HG03039 (cell line): ENCODE results near the gene TINCR.
"Not testable (repeated sequence)": the region's sequence is repeated elsewhere in the genome, so short reads cannot be mapped to it uniquely, and the experiment has no call there.

ENCODE experiments used
- ATAC-seq: cut with Tn5 transposase; IDR thresholded peaks from one replicate; pipeline ENCODE4 v1.9.1; 2021; ENCODE audit warnings: mild to moderate bottlenecking, moderate library complexity; ENCODE audit not compliant: unreplicated experiment

The TINCR gene

DNA sequence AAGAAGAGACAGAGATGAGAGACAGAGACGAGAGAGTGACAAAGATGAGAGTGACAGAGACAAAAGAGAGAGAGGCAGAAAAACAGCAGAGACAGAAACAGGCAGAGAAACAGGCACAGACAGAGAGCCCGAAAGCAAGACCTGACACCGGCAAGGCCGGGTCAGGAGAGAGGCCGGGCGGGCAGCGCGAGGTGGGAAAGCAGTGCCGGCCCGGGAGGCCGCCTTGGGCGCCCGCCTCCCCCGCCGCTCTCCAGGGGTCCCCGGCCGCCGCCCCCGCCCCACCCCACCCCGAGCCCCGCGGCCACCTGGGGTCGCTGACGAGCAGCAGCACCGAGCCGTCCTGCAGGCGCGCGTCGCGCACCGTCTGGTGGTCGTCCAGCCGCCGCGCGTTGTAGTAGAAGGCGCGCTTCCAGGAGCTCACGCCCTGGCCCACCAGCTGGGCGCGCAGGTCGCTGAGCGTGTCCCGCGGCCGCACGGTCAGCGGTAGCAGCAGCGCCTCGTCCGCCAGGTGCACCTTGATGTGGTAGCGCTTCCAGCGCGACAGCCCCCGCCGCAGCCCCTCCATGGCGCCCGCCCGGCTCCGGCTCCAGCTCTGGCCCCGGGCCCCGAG lies at the start of gene TINCR:
TSS of gene TINCR (minus strand) at position 594 of the 610 bp plus-strand sequence.
- no peak for ATAC-seq

- no peak for ATAC-seq
Observed at GRCh38 chr19:5617080-5617479, 49.3 kb upstream of the TINCR start.

DNA sequence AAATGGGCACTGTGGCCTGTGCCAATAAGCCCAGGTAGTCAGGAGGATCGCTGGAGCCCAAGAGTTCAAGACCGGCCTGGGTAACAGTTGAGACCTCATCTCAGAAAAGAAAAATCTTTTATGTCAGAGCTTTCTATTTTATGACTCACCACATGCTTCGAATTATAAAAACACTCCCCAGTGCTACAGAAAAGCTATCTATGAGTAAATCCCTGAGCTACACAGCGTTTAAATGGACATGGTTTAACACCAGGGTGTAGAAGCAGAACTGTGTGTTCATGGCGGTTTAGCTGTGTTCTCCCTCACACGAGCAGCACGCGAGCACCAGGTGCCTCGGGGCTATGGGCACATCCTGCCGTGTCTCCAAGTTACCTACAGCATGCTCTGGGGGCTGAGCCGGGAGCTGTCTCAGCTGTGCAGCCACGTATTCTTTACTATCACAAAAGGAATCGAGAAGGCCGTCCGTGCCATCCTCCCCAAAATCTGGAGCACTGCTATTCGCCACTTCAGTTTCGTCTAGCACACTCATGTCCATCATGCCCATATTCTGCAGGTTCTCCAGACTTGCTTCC lies 48.1 kb upstream of the TINCR start:
- ATAC-seq, result no peak

DNA sequence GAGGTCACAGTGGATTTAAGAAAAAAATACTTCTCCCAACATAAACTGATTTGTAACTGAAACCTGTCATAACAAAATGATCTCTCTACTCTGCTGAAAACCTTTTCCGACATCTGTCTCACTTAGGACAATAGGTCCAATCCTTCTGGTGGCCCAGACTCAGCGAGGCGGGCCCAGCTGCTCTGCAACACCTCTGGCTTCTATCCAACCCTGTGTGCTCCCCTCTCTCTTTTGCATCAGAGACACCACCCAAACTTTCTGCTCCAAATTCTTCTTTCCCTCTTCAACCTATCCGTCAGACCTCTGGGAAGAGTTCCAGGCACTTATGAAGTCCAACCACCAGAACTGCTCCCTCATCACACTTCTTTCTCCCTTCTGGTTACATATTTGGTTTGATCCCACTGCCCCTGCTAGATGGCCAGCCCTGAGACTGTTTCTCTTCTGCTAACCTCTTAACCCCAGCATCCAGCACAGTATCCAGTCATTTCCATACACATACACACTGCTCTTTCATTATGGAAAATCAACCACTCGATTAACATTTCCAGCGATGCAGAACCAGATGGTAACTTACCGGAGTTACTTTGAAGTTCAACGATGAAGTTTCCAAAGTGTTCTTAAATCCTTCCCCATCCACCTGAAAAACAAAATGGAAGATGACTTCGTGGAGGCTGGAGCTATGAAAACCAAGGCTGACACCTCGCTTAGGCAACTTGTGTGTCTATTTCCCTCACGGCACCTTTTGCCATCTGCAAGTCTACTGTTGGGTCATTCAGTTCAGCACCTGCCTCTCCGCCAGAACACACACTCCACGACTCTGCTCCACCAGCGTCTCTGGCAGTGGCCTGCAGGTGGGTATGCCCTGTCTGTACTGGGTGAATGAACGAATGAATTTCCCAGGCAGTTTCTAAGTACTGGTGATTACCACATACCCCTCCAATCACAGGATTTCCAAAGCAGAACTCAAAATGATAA lies 45.4 kb upstream of the TINCR start:
- ATAC-seq, result no peak

GRCh38 chr19:5609881-5610448 lies 42.2 kb upstream of the TINCR start:
- no peak for ATAC-seq

GRCh38 chr19:5608766-5609165 lies 41.0 kb upstream of the TINCR start:
- ATAC-seq, result not testable (repeated sequence)

- no peak for ATAC-seq
Observed at GRCh38 chr19:5608291-5608690, 40.5 kb upstream of the TINCR start.

DNA sequence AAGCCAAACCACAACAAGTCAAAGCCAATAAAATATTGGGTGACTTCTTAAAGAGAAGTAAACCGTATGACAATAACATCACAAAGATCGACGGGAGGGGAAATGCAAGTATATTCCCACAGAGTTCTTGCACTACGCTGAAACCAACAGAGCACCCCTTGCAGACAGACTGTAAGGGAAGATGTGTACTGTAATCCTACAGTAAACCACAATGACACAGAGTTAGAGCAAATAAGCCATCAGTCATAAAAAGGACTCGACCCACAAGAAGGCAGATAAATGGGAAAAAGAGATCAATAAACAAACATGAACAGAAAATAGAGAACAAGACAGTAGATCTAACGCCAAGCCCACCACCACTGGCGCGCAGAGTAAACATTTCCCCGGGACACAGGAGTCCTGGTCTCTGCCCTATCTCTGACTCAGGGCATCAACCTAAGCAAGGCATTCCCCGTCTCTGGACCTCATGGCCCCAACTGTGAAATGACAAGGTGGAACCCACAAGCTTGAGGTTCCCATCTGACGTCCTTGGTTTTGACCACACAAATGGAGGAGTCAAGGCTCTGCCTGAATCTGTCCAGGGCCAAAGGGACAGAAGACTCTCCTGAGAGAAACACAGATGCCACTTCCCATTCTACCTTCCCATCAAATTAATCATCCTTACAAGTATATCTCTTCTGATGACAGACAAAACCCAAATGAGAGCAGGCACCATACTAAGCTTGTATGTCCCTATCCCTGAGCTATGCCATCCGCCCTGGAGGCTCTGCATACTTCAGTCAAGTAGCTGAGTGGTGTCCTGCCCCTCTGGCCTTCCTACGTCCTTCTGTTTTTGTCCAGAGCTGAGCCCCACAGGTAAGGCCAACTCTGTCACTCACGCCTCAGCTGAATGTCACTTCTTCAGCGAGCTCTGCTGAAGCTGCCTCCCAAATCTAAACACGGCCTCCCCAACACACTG lies 39.8 kb upstream of the TINCR start:
- no peak for ATAC-seq

GRCh38 chr19:5605362-5605761 lies 37.6 kb upstream of the TINCR start:
- no peak for ATAC-seq

DNA sequence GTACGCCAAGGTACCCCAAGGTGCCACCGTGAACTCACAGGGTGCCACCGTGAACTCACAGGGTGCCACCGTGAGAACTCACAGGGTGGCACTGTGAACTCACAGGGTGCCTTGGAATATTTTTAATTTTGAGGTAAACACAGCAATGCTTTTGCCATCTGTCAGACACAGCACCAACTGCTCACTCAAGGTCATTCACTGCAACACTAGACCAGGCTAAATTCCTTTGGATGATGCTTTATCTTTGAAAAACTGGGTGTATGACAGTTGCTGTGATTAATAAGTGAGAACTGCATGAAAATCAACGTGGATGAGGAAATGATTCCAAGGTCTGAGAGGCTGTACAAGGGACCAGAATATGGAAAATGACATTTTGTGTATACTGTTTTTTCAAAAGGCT lies 35.9 kb upstream of the TINCR start:
- ATAC-seq, result no peak

DNA sequence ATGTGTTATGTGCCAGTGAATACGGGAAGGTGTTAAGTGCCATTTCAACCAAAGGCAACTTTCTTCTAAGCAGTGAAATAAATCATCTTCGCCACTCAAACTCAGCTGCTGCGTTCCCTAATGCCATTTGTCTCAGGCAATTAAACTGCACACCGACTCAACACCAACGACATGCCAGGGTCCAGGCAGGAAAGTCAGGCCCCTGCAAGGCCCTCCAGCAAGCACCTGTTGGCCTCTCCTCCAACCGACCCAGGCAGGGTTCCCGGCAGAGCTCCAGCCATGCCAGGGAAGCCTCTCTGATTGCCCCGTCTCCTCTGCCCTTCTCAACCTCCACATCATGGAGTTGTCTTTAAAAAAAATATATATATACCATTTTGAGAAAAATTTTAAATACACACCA lies 33.0 kb upstream of the TINCR start:
- ATAC-seq, result no peak

GRCh38 chr19:5595745-5596144 lies 28.0 kb upstream of the TINCR start:
- ATAC-seq, result no peak

- no peak for ATAC-seq
Observed at GRCh38 chr19:5595129-5595528, 27.4 kb upstream of the TINCR start.

DNA sequence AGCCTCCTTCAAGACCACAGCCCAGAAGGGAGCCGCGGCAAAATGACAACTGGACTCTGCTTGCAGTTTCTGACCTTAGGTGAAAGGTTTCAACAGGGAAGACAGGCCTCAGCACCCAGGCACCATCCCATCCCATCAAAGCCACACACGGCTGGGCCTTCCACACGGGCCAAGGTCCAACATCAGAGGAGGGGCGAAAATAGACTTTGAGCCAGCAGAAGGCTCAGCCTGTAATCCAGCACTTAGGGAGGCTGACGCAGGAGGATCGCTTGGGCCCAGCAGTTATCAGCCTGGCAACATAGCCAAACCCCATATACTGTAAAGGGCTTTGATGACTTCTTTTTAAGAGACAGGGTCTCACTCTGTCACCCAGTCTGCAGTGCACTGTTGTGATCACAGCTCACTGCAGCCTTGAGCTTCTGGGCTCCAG lies 26.8 kb upstream of the TINCR start:
- ATAC-seq, result no peak

DNA sequence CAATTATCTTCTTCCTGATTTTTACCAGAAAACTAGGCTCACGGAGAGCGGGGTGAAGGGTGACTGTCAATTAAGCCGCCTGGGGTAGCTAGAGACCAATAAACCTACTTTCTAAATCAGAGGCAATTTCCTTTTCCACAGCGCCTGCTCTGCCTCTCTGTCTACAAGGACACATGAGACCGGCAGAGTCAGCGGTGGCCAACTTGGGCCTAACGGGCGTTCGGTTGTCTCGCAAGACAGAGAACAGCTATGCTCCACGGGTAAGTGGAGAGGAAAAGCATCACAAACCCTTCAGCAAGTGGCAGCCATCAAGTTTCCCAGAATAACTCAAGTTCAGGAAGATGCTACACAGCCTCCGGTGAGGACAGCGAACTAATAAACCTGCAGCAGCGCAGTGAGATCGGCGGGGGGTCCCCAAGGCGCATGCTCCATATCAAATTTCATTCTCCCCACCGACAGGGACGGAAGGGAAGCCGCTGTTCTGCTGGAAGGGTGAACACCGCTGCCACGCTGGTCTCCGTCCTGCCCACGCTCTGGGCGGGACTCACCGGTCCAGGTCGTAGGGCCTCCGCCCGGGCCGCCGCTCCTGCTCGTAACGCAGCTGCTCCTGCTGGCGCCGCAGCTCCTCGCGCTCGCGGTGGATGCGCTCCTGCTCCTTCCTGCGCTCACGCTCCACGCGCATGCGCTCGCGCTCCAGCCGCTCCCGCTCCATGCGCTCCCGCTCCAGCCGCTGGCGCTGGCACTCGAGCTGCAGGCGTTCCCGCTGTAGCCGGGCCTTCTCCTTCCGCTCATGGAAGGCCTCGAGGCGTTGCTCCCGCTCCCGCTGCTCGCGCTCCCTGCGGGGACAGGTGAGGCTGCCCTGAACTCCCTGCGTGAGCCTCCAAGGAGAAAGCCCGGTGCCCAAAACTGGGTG lies 25.8 kb upstream of the TINCR start:
- no peak for ATAC-seq

- no peak for ATAC-seq
Observed at GRCh38 chr19:5592531-5593342, 25.0 kb upstream of the TINCR start.

GRCh38 chr19:5591476-5591875 lies 23.7 kb upstream of the TINCR start:
- no peak for ATAC-seq

- ATAC-seq, result no peak
Observed at GRCh38 chr19:5590865-5591154, 23.1 kb upstream of the TINCR start.
